Activated T-cell treated with anti-CD3 and anti-CD28 coated beads for 48 hours (primary cell): Measurements from ENCODE around the gene MED31.
"Not testable (repeated sequence)": the region's sequence is repeated elsewhere in the genome, so short reads cannot be mapped to it uniquely, and the experiment has no call there.

Experiments used
- DNase-seq: peaks from one replicate; pipeline ENCODE4 v3.0.0-alpha.2; 2020; ENCODE audit warnings: low read depth

Gene MED31

GRCh38 chr17:6677158-6677831, 25.9 kb upstream of the MED31 start:
- no peak for DNase-seq

DNA sequence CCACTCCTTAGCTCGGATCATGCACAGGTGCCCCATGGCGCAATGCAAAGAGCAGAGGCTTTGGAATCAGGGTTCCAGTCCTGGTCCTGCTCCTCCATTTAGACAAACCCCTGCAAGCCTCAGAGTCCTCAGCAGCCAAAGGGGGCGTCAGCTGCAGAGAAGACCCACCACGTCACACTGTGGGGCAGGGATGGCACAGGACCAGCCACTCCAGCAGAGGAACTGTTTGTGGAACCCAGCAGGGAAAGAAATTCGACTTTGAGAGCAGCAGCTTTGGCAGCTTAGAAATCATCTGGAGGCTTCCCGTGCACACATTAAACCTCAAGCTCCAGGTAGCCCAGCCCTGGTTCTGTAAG, 25.4 kb upstream of the MED31 start:
- no peak for DNase-seq

DNA sequence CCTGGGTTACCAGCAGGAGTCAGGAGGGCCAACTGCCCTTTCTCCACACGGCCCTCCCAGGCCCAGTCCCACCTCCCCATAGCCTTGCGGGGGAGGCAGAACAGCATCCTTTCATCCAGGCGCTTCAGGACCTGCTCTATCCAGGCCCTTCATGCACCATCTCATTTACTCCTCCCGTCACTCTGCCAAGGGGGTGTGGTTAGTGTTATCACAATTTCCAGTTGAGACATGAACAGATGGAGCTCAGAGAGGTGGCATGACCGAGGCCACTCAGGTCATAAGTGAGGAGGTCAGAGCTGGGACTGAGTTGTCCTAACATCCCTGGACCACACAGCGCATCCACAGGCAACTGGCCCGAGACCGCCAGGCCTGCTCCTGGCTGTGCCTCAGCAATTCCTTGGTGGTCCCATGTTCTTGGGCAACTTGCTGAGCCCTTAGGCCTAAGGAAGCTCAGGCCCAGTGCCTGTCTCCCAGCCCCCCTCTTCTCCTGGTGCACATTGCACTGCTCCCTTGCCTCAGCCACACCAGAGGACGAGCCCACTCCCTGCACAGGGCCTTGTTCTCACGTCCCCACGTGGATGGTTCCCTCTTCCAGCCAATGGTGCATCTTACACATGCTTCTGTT, 23.9 kb upstream of the MED31 start:
- no peak for DNase-seq

GRCh38 chr17:6674586-6674985, 23.2 kb upstream of the MED31 start:
- no peak for DNase-seq

GRCh38 chr17:6671431-6671830, 20.0 kb upstream of the MED31 start:
- no peak for DNase-seq

GRCh38 chr17:6670999-6671398, 19.6 kb upstream of the MED31 start:
- DNase-seq: no peak

DNA sequence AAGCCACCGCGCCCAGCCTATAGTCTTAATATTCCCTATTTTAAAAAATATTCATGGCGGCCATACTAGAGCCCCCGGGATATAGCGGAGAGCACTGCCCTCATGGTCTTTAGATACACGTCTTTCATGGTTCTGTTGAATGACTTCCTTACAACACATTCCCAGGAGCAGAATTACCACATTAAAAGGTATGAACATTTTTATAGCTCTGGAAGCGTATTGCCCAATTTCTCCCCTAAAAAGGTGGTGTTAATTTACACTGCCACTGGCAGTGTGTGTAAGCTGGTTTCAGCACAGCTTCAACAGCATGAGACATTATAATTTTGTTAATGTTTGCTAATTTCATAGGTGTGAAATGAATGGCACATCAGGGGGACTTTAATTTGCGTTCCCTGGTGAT, 19.2 kb upstream of the MED31 start:
- DNase-seq: no peak

DNA sequence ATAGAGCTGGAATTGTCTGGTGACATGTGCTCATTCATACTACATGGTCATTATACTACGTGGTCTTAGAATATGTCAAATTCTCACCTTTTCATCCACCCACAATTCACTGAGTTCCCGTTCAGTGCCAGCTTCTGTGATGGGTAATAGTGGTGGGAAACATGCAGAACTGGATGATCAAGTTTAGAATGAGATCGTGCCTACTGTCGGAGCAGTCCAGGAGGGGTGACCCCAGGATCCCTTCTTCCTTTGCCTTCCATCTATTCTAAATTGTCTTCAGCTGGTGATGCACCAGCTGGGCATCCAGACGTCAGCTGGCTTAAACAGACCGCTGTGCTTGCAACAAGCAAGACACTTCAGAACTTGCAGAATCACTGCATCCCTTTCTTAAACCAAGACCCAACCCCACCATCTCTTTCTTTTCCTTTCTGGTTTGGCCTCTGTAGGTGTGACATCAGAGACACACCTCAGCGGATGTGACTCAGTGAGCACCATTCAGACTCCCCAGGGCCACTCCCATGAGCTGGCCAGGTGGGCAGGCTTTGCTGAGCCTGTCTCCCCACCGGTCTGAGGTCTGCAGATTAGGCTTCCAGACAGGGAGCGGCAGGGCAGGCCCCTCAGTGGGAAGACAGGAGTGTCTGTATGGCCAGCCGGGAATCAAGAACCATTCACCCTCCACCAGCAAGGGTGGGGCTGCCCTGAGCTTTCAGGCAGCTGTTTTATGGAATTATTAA, 18.2 kb upstream of the MED31 start:
- no peak for DNase-seq

GRCh38 chr17:6668727-6669425, 17.5 kb upstream of the MED31 start:
- no peak for DNase-seq

DNA sequence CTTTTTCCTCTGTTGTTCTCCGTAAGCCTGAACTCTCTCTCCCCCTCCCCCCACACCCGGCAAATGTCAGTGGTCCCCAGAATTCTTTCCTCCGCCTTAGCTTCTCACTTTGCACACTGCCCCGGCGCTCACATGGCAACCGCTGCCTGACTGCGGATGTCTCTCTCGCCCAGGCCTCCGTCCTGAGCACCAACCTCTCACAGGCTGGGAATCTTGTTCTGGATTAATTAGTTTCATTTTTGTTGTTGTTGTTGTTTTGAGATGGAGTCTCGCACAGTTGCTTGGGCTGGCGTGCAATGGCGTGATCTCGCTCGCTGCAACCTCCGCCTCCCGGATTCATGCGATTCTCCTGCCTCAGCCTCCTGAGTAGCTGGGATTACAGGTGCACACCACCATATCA, 16.8 kb upstream of the MED31 start:
- no peak for DNase-seq

GRCh38 chr17:6667516-6667915, 16.1 kb upstream of the MED31 start:
- DNase-seq: no peak

DNA sequence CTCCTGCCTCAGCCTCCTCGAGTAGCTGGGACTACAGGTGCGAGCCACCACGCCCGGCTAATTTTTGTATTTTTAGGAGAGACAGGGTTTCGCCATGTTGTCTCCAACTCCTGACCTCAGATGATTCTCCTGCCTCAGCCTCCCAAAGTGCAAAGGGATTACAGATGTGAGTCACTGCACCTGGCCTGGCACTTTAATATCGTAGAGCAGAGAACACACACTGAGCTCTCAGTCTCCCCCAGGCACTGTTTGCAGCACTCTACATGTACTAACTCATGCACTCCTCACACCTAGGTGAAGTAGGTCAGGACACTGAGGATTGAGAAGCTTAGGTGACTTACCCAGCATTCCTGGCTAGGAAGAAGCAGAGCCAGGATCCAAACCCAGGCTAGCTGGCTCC, 15.2 kb upstream of the MED31 start:
- DNase-seq: no peak

DNA sequence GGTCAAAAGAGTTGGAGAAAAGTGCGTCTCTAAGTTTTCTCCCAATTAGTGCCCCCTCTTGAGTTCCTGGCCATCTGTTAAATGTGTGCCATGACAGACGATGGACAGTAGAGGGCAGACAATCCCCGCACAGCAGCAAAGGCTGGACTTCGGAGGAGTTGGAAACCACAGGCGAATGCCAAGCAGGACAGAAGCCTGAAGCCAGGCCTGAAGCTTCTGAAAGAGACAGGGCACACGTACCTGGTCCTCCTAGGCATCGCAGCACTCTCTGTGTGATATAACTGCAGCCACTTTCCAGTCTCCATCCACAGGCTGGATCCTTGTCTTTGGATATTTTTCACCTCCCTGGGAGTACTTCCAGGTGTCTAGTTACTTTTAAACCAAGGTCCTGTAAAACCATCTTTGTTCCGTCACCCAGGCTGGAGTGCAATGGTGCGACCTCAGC, 14.7 kb upstream of the MED31 start:
- peak; percentile 34 for DNase-seq

DNA sequence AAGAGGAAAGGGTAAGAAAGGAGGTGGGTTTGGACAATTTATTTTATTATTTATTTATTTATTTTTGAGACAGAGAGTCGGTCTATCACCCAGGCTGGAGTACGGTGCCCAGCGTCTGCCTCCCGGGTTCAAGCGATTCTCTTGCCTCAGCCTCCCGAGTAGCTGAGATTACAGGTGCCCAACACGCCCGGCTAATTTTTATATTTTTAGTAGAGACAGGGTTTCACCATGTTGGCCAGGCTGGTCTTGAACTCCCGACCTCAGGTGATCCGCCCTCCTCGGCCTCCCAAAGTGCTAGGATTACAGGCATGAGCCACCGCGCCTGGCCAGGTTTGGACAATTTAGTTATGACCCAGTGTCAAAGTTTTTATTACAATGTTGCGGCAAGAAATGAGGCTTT, 11.8 kb upstream of the MED31 start:
- DNase-seq: not testable (repeated sequence)

DNA sequence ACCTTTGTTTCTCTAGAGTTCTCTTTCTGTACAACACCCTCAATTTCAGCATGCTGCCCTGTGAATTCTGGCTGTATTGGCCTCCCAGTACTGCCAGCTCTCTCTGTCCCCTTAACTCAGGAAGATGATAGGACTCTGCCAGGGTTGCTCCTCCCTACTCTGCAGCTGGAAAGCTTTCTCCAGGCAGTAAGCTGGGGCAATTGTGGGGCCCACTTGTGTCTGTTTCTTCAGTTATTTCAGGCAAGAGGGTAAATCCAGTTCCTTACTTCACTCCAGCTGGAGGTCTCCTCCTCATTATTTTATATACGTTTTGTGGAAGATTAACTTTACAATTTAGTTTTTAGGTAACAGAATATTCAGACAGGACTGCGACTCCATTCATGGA, 10.1 kb upstream of the MED31 start:
- no peak for DNase-seq

DNA sequence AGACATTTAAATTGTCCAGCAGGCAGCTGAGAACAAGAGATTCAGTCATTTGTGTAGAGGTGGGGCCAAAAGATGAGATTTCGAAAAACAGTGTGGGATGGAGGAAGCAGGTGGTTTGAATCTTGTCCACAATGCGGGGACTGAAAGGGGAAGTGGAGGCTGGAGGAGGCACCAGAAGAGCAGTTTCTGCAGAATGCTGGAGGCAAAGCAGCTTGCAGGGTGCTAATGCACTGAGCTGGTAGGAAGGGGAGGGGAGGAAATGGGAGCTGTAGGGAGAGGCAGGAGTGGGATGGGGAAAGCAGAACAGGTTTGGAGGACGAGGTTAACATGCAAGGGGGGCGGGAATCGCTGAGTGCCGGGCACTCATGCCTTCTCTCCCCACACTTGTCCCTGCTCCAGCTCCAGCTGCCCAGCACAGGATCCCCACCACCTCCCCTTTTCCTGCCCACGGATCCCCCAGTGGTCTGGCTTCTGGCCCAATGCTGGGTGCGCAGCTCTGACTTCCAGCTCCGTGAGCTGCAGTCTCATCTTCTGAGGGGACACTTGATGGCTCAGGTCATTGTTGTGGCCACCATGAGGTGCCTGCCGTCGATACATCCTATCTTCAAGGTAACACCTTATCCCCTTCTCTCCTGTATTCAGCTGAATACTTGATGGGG, 9.5 kb upstream of the MED31 start:
- DNase-seq: no peak

GRCh38 chr17:6660101-6660500, 8.7 kb upstream of the MED31 start:
- no peak for DNase-seq

DNA sequence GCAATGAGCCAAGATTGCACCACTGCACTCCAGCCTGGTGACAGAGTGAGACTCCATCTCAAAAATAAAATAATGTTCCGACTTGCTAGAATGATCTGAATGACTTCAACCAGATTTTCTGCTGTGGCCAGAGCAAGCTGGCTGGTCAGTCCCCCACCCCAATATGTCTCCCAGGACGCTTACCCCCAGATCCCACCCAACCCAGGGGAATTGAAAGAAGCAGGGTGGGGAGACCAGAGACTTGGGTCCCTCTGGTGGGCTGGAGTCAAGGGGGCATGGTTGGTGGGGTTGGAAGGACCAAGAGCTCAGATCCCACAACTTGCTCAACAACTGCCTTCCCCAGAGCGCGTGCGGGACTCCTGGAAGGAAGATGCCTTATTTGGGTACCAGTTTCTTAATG, 7.0 kb upstream of the MED31 start:
- not testable (repeated sequence) for DNase-seq

DNA sequence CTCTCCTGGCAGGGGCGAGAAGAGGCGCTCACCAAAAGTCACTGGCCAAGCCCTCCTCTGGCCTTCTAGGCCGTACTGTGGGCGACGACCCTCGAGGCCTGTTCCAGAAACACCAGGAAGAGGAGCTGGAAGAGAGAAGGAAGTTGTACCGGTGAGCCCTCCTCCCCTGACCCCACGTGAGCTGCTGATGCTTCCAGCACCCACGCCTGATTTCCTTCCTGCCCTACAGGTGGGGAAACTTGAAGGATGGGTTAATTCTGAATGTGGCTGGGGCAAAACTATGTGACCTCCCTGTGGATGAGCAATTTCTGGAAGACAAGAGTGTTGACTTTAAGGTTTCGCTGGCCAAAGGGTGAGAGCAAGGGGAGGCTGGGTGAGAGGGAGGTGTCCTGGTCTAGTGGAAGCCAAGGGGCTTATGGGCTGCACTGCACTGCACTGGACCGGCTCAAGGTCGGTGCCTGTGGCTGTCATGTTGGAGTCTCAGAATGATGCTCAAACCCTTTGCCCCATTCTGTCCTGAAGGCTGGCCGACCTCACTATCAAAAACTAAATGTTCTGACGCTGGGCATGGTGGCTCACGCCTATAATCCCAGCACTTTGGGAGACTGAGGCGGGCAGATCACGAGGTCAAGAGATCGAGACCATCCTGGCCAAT, 6.4 kb upstream of the MED31 start:
- no peak for DNase-seq

- DNase-seq: peak; percentile 49
Observed at GRCh38 chr17:6656797-6657632, 5.6 kb upstream of the MED31 start.
